Neural progenitor cell (in vitro differentiated cells): ENCODE measurements around the gene ZCWPW2. TPM values are rescaled to one million over a fixed set of nuclear protein-coding genes. Genes with fewer than 3 reads are reported as not detected.
A peak's percentile ranks its signal among the peaks of the same experiment; 100 is the strongest.

Source experiments
- DNase-seq: peaks from one replicate; pipeline ENCODE4 v3.0.0-alpha.2; 2016; ENCODE audit warnings: low spot score
- H2AFZ ChIP-seq: fragments of 200-600 bp; sonication (generic); replicated peaks from 2 replicates; pipeline ENCODE4 v1.6.1; 2016; ENCODE audit warnings: antibody characterized with exemption
- H3F3A ChIP-seq: fragments of 200-600 bp; sonication (generic); 2 replicates; pipeline ENCODE4 v1.6.1; 2016; ENCODE audit warnings: antibody characterized with exemption, low read depth
- H3K27ac ChIP-seq: fragments of 200-600 bp; sonication (generic); 2 replicates; pipeline ENCODE4 v1.5.1; 2016; ENCODE audit warnings: mild to moderate bottlenecking
- H3K27me3 ChIP-seq: fragments of 200-600 bp; sonication (generic); 2 replicates; pipeline ENCODE4 v1.6.1; 2016; ENCODE audit warnings: mild to moderate bottlenecking, moderate library complexity
- H3K36me3 ChIP-seq: fragments of 200-600 bp; sonication (generic); 2 replicates; pipeline ENCODE4 v1.5.1; 2016
- H3K4me1 ChIP-seq: fragments of 200-600 bp; sonication (generic); 2 replicates; pipeline ENCODE4 v1.6.1; 2016; ENCODE audit warnings: mixed run types
- H3K4me2 ChIP-seq: fragments of 200-600 bp; sonication (generic); 2 replicates; pipeline ENCODE4 v1.6.1; 2016
- H3K4me3 ChIP-seq: fragments of 200-600 bp; sonication (generic); 2 replicates; pipeline ENCODE4 v1.5.1; 2016
- H3K79me2 ChIP-seq: fragments of 200-600 bp; sonication (generic); 2 replicates; pipeline ENCODE4 v1.6.1; 2016; ENCODE audit warnings: low read depth
- H3K9ac ChIP-seq: fragments of 200-600 bp; sonication (generic); 2 replicates; pipeline ENCODE4 v1.6.1; 2016
- H3K9me3 ChIP-seq: fragments of 200-600 bp; sonication (generic); 2 replicates; pipeline ENCODE4 v1.5.1; 2016; ENCODE audit warnings: low read depth
- H4K20me1 ChIP-seq: fragments of 200-600 bp; sonication (generic); 2 replicates; pipeline ENCODE4 v1.6.1; 2016; ENCODE audit warnings: low read depth
- H3K27ac Mint-ChIP-seq: 3 replicates; pipeline ENCODE4 v1.8.0; 2021; ENCODE audit warnings: mixed read lengths
- H3K27me3 Mint-ChIP-seq: 2 replicates; pipeline ENCODE4 v1.8.0; 2022; ENCODE audit warnings: low read depth, mild to moderate bottlenecking, inconsistent platforms, moderate library complexity, mixed read lengths; ENCODE audit not compliant: insufficient read depth
- H3K36me3 Mint-ChIP-seq: 3 replicates; pipeline ENCODE4 v1.8.0; 2021; ENCODE audit warnings: mixed read lengths
- H3K4me1 Mint-ChIP-seq: 3 replicates; pipeline ENCODE4 v1.8.0; 2021; ENCODE audit warnings: mixed read lengths
- H3K4me3 Mint-ChIP-seq: 3 replicates; pipeline ENCODE4 v1.8.0; 2021; ENCODE audit warnings: mild to moderate bottlenecking, moderate library complexity, mixed read lengths
- H3K9me3 Mint-ChIP-seq: 3 replicates; pipeline ENCODE4 v1.8.0; 2020; ENCODE audit warnings: mixed read lengths
- CTCF ChIP-seq: fragments of 200-600 bp; sonication (generic); IDR thresholded peaks from 2 replicates; pipeline ENCODE4 v1.5.1; 2017; ENCODE audit warnings: antibody characterized with exemption, mild to moderate bottlenecking
- EZH2 ChIP-seq: fragments of 200-600 bp; sonication (generic); IDR thresholded peaks from 2 replicates; pipeline ENCODE4 v1.6.1; 2017; ENCODE audit warnings: antibody characterized with exemption, mild to moderate bottlenecking, moderate library complexity
- EZH2phosphoT487 ChIP-seq: fragments of 200-600 bp; sonication (generic); IDR thresholded peaks from 2 replicates; pipeline ENCODE4 v1.6.1; 2017; ENCODE audit warnings: antibody characterized with exemption
- total RNA-seq: library from RNA; depleted of rRNA; stranded (reverse); fragments of >200 nt; gene quantifications from 2 replicates; pipeline ENCODE4 v1.2.3, GENCODE V29; 2015; ENCODE audit warnings: low replicate concordance

ZCWPW2 gene
- total RNA-seq, 1 donor from 2014 or later, result 0.60 TPM

DNA sequence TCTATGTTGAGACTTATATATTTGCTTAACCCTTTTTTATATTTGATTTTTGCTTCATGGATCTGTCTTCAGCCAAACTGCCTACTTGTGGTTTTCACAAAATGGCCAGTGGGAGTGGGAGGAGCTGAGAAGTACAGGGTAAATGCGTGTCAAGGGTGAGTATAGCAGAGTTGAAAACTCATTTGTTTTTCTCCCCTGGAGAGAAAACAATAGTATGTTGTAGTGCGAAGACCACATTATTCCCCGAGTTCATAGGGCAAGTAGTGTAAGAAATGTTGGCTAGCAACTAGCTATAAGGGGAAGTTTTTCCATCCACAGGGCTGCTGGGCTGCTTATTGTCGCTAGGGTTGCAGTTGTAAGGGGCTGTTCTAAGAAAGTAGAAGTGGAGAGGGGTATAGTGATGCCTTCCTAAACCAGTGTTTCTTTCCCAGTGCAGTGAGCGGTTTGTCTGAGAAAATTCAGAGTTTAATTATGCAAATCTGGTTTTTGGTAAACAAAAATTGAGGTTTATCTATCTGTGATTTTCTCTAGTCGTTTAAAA lies 153.9 kb downstream of the ZCWPW2 start:
- TF ChIP-seq EZH2phosphoT487 (no peak), CTCF (no peak), EZH2 (no peak)
- Histone ChIP-seq H3K9ac (no peak overlapping the region), H3F3A (no peaks in the 10 kb centered on the region), H4K20me1 (no peaks in the 10 kb centered on the region), H3K36me3 (no peaks in the 10 kb centered on the region), H3K79me2 (no peaks in the 10 kb centered on the region), H3K4me2 (no peak overlapping the region), H3K9me3 (no peaks in the 10 kb centered on the region), H3K27me3 (no peaks in the 10 kb centered on the region), H3K27ac (no peak overlapping the region), H3K4me1 (peaks cover 16% of the 10 kb centered on the region), H3K4me3 (no peak overlapping the region), H2AFZ (peak overlapping the region; percentile 23)
- Mint-ChIP-seq H3K36me3 (no peaks in the 10 kb centered on the region), H3K4me1 (peaks cover 42% of the 10 kb centered on the region), H3K27ac (no peak overlapping the region), H3K9me3 (no peaks in the 10 kb centered on the region), H3K4me3 (no peak overlapping the region), H3K27me3 (no peaks in the 10 kb centered on the region)
- peak; percentile 2 for DNase-seq

DNA sequence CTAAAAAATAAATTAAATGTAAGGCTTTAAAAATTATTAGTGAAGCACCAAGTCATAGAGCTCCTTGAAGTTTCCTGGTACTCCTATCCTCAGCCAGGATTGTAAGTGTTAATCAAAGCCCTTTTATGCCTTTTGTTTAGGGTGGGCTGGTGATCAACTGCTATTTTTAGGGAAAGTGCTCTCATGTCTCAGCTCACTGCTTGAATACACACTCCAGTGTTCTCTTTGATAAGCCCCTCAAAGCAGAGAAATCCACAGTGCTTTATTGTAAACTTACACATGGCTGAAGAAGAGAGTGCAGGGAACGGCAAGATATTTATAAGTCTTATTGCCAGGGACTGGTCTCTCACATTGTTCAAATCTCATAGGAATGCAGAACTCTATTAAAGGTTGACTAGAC lies 156.5 kb downstream of the ZCWPW2 start:
- H3K79me2 ChIP-seq, result no peaks in the 10 kb centered on the region
- no peak overlapping the region for H2AFZ ChIP-seq
- Mint-ChIP-seq H3K36me3 (no peaks in the 10 kb centered on the region), H3K27me3 (no peaks in the 10 kb centered on the region), H3K27ac (peak overlapping the region; percentile 69), H3K9me3 (no peaks in the 10 kb centered on the region), H3K4me3 (no peak overlapping the region), H3K4me1 (peaks cover 46% of the 10 kb centered on the region)
- H3K4me1 ChIP-seq, result peaks cover 22% of the 10 kb centered on the region
- H3K4me3 ChIP-seq, result no peak overlapping the region
- no peak overlapping the region for H3K27ac ChIP-seq
- peak; percentile 55 for TF ChIP-seq EZH2phosphoT487
- TF ChIP-seq EZH2, result no peak
- TF ChIP-seq CTCF, result no peak
- H3K36me3 ChIP-seq, result no peaks in the 10 kb centered on the region
- no peaks in the 10 kb centered on the region for H3K27me3 ChIP-seq
- H4K20me1 ChIP-seq, result no peaks in the 10 kb centered on the region
- H3K9me3 ChIP-seq, result no peaks in the 10 kb centered on the region
- peak overlapping the region; percentile 48 for H3K4me2 ChIP-seq
- DNase-seq, result peak; percentile 40
- no peak overlapping the region for H3K9ac ChIP-seq
- no peaks in the 10 kb centered on the region for H3F3A ChIP-seq

DNA sequence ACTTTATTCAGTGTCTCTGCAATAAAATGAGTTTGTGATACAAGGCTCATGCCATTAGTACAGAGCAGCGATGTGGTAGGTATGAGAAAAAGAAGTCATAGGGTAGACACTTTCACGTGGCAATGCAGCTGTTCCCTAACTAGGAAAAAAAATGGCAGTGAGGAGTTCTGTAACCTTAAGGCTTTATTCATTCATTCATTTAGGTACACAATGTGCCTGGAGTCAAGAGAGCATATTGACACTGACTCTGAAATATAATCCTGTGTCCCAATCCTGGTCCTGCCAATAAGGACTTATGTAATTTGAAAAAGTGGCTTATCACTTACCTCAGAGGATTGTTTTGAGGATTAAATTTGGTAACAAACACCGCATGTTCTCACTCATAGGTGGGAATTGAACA lies 173.1 kb downstream of the ZCWPW2 start:
- no peaks in the 10 kb centered on the region for H3K79me2 ChIP-seq
- H3K36me3 ChIP-seq, result no peaks in the 10 kb centered on the region
- no peaks in the 10 kb centered on the region for H3K27me3 ChIP-seq
- H3K9me3 ChIP-seq, result no peaks in the 10 kb centered on the region
- Mint-ChIP-seq H3K27me3 (no peaks in the 10 kb centered on the region), H3K4me3 (no peak overlapping the region), H3K36me3 (no peaks in the 10 kb centered on the region), H3K27ac (no peak overlapping the region), H3K9me3 (no peaks in the 10 kb centered on the region), H3K4me1 (no peaks in the 10 kb centered on the region)
- no peaks in the 10 kb centered on the region for H3K4me1 ChIP-seq
- H3F3A ChIP-seq, result no peaks in the 10 kb centered on the region
- H4K20me1 ChIP-seq, result no peaks in the 10 kb centered on the region
- no peak overlapping the region for H3K9ac ChIP-seq
- H2AFZ ChIP-seq, result no peak overlapping the region
- H3K27ac ChIP-seq, result no peak overlapping the region
- no peak overlapping the region for H3K4me2 ChIP-seq
- no peak for TF ChIP-seq CTCF
- TF ChIP-seq EZH2, result no peak
- TF ChIP-seq EZH2phosphoT487, result no peak
- DNase-seq, result no peak
- H3K4me3 ChIP-seq, result no peak overlapping the region
